Activated naive CD8-positive, alpha-beta T cell treated with anti-CD3 and anti-CD28 coated beads, Interleukin-2, amount 50 U/mL, for 24 hours (primary cell): ENCODE data around the gene VDR.

Experiments
- ATAC-seq: fragments of 150-1000 bp; cut with Tn5 transposase; one replicate; pipeline ENCODE4 v1.10.0; 2021
- DNase-seq: peaks from one replicate; pipeline ENCODE4 v3.0.0; 2021
- H3K27ac Mint-ChIP-seq: one replicate; pipeline ENCODE4 v1.8.0; 2021; ENCODE audit warnings: mild to moderate bottlenecking, mixed read lengths
- H3K27me3 Mint-ChIP-seq: one replicate; pipeline ENCODE4 v1.8.0; 2021; ENCODE audit warnings: mixed read lengths
- H3K36me3 Mint-ChIP-seq: one replicate; pipeline ENCODE4 v1.8.0; 2021; ENCODE audit warnings: low read depth, mixed read lengths
- H3K4me1 Mint-ChIP-seq: one replicate; pipeline ENCODE4 v1.8.0; 2021; ENCODE audit warnings: mixed read lengths
- H3K4me3 Mint-ChIP-seq: one replicate; pipeline ENCODE4 v1.8.0; 2021; ENCODE audit warnings: mild to moderate bottlenecking, moderate library complexity, mixed read lengths
- H3K9me3 Mint-ChIP-seq: one replicate; pipeline ENCODE4 v1.8.0; 2021; ENCODE audit warnings: mixed read lengths

VDR gene

DNA sequence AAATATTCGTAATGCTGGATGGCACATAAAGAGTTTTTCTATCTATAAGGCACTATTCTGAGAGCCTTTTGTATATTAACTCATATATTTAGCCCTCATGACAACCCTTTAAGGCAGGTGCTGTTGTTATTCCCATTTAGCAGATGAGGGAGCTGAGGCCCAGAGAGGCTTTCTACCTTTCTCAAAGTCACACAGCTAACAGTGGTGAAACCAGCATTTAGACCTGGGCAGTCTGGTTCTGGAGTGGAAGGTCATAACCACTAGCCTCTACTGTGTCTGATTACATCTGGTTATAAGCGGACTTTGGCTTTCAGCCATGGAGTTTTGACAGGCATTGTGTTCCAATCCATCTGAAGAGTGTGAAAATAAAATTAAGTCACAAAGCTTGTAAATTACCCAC, 43.9 kb downstream of the VDR start:
- ATAC-seq = no peak

DNA sequence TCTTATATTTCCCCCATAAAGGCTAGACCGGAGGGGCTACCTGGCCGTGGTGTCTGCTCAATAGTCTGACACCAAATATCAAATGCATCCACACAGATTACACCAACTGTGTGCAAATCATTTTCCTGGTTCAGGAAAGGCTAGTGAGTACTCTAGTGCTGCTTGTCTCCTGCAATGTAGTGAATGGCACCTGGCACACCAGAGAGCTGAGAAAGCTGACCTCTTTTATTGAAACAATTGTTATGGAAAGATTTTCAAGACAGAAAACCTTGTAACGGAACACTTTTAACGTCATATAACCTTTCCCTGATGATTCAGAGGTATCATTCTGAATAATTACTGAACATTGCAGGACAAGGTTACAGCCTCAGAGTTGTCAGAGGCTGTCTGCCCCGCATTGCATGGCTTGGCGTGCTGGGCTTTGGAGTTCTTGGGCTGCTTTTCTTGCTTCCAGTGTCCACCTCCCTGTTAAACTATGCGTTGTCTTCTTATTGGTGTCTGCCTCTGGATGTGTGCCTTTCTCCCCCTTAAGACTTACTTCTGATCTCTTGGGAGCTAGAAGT, 44.4 kb downstream of the VDR start:
- H3K27me3 Mint-ChIP-seq = no peaks in the 10 kb centered on the region
- DNase-seq (peak; percentile 50), ATAC-seq (peak; percentile 93)
- peaks cover 73% of the 10 kb centered on the region for H3K36me3 Mint-ChIP-seq
- no peaks in the 10 kb centered on the region for H3K9me3 Mint-ChIP-seq
- peak overlapping the region; percentile 58 for H3K4me3 Mint-ChIP-seq
- H3K4me1 Mint-ChIP-seq = peaks cover 62% of the 10 kb centered on the region
- H3K27ac Mint-ChIP-seq = peak overlapping the region; percentile 97

More for the DNA sequence above, 43.9 kb downstream of the VDR start:
- Mint-ChIP-seq H3K9me3 (no peaks in the 10 kb centered on the region), H3K36me3 (peaks cover 71% of the 10 kb centered on the region), H3K27me3 (no peaks in the 10 kb centered on the region), H3K4me3 (peak overlapping the region; percentile 58), H3K27ac (peak overlapping the region; percentile 97), H3K4me1 (peaks cover 62% of the 10 kb centered on the region)
- DNase-seq = no peak

DNA sequence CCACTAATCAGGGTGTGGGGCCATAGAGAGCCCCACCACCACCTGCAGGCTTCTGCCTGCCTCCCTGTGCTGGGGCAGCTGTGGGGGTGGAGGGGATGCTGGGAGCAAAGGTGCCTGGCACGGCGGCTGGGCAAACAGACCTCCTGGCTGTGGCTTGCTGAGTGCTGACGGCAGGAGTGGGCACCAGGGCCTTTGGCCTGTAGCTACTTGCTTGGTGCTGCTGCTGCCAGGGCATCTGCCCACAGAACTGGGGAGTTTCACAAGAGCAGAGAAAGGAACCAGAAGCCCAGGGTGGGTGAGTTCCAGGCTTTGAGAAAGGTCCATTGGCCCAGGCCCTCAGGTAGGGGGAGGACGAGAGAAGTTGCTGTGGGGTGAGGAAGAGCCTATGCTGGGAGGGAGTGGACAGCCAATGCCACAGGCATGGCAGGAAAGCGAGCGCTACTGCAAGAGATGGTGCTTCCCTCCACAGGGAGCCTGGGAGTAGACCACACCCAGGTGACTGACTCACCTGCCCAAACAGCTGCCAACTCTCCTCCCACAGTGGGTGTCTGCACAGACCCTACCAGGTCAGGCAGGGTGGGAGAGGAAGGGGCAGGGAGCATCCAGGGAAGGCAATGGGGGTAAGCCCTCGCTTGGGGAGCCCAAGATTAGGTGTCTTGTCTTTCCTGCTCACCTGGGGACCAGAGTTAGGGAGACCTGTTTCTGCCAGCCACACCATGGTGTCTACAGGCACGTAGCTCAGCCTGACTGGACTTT, 46.1 kb downstream of the VDR start:
- Mint-ChIP-seq H3K4me3 (no peak overlapping the region), H3K27ac (peak overlapping the region; percentile 97), H3K27me3 (no peaks in the 10 kb centered on the region), H3K36me3 (peaks cover 64% of the 10 kb centered on the region), H3K4me1 (peaks cover 56% of the 10 kb centered on the region), H3K9me3 (no peaks in the 10 kb centered on the region)
- DNase-seq = no peak
- no peak for ATAC-seq

DNA sequence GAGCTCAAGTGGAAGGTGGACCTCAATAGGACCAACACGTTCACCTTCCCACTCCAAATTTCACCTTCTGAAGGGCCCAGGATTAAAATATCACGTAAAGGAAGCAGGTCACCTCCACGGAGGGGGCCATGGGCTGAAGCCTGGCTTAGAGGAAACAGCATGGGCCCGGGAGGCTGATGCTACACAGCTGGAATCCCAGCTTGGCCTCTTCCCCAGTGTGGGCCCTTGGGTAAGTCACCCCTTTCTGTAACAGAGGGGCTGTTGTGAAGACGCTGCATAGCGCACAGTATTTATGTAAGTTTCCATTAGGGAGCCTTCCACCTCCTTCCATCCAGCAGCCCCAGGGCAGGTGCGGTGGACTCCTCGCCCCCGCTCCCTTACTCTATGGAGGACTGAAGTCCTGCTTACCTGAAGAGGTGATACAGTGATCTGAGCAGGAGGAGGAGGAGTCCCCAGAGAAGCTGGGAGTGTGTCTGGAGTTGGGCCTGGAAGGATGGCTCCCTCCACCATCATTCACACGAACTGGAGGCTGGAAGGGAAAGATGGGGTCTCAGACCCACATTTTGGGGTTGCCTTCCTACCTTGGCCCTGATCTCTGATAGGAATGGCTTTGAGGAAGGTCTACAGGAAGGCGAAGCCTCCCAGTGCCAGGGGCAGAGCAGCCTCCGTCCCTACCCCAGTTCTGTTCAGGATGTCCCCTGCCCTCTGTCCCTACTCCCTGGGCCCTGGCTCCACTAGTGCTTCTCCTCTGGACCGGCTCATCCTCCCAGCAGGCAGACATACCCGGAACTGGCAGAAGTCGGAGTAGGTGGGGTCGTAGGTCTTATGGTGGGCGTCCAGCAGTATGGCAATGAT, 47.8 kb downstream of the VDR start:
- Mint-ChIP-seq H3K36me3 (peaks cover 74% of the 10 kb centered on the region), H3K27ac (no peak overlapping the region)

DNA sequence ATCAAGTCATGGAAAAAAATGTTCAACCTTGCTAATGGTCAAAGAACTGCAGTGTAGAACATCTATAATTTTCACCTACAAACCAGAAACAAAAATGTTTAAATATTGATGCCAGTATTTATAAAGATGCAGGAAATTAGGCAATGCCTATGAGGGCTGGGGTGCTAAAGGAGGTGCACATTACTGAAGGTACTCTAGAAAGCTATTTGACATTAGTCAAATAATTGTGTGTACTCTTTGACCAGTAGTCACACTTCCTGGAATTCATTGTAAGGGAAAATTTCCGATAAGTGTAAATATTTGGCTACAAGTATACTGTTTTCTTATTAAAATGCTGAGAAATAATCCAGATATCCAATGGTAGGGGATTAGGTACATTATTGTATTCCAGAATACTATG, 48.7 kb downstream of the VDR start:
- Mint-ChIP-seq H3K4me3 (no peak overlapping the region), H3K27me3 (no peaks in the 10 kb centered on the region), H3K9me3 (no peaks in the 10 kb centered on the region), H3K4me1 (peaks cover 38% of the 10 kb centered on the region), H3K27ac (no peak overlapping the region), H3K36me3 (peaks cover 74% of the 10 kb centered on the region)
- DNase-seq (no peak), ATAC-seq (no peak)

More for the DNA sequence above, 47.8 kb downstream of the VDR start:
- DNase-seq (no peak), ATAC-seq (no peak)
- Mint-ChIP-seq H3K4me1 (peaks cover 41% of the 10 kb centered on the region), H3K27me3 (no peaks in the 10 kb centered on the region), H3K9me3 (no peaks in the 10 kb centered on the region), H3K4me3 (no peak overlapping the region)

DNA sequence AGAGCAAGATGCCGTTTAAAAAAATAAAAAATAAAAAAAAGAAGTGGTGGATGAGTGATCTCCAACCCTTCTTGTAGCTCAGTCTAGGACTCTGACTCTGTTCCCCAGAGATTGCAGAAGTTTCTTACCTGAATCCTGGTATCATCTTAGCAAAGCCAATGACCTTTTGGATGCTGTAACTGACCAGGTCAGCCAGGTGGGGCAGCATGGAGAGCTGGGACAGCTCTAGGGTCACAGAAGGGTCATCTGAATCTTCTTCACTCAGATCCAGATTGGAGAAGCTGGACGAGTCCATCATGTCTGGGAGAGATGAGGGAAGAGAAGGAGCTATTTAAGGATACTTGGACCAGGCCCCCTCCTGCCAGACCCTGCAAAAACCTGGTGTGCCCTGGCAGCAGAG, 49.3 kb downstream of the VDR start:
- Mint-ChIP-seq H3K27ac (no peak overlapping the region), H3K4me1 (peaks cover 32% of the 10 kb centered on the region), H3K4me3 (no peak overlapping the region), H3K36me3 (peaks cover 77% of the 10 kb centered on the region), H3K9me3 (no peaks in the 10 kb centered on the region), H3K27me3 (no peaks in the 10 kb centered on the region)
- DNase-seq (no peak), ATAC-seq (no peak)

DNA sequence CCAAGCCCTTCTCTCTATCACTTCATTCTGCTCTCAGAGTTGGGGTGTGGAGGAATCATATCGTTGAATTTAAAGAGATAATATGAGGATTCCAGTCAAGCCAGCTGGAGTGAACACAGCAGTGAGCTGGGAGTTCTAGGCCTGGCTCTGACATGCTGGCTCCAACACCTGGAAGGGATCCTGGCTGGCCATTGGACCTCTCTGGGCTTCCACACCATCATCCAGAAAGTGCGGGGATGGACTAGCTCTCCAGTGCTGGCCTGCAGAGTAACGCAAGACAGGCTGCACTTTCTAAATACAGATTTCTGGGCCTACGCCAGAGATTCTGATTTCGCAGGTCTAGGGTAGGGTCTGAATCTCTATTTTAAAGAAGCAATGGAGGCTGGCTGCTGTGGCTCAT, 50.3 kb downstream of the VDR start:
- Mint-ChIP-seq H3K4me3 (no peak overlapping the region), H3K4me1 (peaks cover 25% of the 10 kb centered on the region), H3K27me3 (no peaks in the 10 kb centered on the region), H3K27ac (no peak overlapping the region), H3K36me3 (peaks cover 78% of the 10 kb centered on the region), H3K9me3 (no peaks in the 10 kb centered on the region)
- DNase-seq (no peak), ATAC-seq (no peak)

DNA sequence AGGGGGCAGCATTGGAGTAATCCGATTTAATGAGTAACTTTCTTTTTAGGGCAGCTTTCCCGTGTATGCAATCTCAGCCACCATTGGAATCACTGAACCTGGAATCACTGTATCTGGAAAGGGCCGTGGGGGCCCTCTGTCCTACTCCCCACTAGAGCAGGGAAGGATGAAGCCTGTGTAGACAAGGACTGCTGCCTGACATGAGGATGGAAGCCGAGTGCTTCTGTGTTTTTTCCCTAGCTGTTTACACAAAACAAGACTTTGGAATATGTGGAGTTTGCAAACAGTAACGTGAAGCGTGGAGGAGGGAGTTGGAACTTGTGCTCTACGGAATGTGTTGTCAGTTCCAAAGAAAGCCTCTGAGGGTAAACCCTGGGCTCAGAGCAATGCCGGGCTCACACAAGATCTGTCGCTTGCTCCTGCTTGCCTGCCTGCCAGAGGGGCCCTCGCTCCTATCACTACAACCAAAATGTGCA, 52.7 kb downstream of the VDR start:
- Mint-ChIP-seq H3K4me3 (no peak overlapping the region), H3K4me1 (peaks cover 11% of the 10 kb centered on the region), H3K9me3 (no peaks in the 10 kb centered on the region), H3K27ac (peak overlapping the region; percentile 47), H3K36me3 (peaks cover 68% of the 10 kb centered on the region), H3K27me3 (no peaks in the 10 kb centered on the region)
- DNase-seq (no peak), ATAC-seq (no peak)

DNA sequence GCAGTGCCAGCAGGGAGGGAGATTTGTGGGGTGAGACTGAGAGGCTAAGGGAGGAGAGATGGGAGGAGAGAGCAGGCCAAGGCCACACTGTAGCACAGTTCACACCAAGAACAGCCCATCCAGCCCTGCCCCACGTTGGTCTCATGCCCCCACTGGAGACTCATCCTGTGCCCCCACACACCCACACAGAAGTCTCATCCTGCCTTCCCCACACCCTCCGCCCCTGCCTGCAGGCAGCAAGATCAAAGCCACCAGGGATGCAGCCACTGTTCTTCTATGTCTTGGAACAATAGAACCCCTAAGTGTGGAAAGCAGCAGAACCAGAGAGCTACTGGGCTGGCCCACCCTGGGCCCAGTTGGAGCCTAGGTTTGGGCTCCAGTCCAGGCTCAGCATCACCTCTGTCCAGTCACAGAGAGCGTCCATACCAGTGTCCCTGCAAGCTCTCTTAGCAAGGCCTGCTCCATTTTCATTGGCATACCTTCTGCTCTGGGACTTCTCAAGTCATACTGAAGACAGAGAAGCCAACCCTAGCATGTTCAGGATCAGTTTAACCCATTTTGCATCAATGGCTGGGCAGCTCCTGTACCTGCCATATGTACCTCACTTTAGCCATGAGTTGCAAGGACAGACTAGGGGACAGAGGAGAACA, 53.4 kb downstream of the VDR start:
- H3K4me3 Mint-ChIP-seq = no peak overlapping the region
- DNase-seq = no peak
- H3K27ac Mint-ChIP-seq = peak overlapping the region; percentile 47
- peak; percentile 33 for ATAC-seq
- H3K9me3 Mint-ChIP-seq = no peaks in the 10 kb centered on the region
- H3K36me3 Mint-ChIP-seq = peaks cover 69% of the 10 kb centered on the region
- H3K4me1 Mint-ChIP-seq = peaks cover 11% of the 10 kb centered on the region
- H3K27me3 Mint-ChIP-seq = no peaks in the 10 kb centered on the region

DNA sequence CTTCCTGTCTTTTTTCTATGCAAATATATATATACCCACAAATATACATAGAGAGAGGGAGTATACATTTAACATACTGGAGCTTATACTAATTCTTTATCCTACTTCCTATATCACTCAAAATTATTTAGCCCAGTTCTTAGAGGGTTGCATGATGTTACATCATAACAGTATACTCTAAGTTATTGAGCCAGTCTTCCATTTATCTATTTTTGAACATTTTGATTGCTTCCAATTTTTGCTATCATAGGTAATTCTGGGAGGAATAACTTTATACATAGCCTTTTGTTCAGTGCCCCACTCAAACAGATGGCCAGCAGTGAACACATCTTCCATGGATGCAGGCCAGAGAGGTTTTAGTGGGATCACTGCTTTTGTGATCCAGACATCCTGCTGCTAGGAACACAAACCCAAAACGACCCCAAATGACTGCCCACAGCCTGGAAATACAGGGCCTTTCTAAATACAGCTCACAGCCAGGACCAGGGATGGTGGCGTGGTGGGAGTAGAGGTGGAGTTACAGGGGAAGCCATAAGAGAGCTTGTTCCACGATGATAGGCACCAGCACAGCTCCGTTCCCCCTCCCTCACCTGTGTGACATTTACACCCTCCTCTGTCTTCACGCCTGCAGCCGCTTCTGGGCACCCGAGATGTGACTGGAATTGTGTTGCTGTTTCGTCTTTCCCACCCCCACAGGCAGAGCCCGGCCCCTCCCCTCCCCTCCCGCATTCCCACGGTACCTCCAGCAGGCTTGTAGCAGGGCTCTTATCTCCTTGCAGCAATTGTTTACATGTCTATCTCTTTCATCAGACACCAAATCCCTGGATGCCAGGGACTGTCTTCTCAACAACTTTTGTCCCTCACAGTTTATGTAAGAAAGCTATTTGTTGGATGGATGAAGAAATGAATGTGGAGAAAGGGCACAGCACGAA, 54.4 kb downstream of the VDR start:
- Mint-ChIP-seq H3K27ac (peak overlapping the region; percentile 12), H3K4me1 (peaks cover 11% of the 10 kb centered on the region), H3K9me3 (no peaks in the 10 kb centered on the region), H3K36me3 (peaks cover 71% of the 10 kb centered on the region), H3K27me3 (no peaks in the 10 kb centered on the region), H3K4me3 (no peak overlapping the region)
- ATAC-seq (no peak), DNase-seq (no peak)

DNA sequence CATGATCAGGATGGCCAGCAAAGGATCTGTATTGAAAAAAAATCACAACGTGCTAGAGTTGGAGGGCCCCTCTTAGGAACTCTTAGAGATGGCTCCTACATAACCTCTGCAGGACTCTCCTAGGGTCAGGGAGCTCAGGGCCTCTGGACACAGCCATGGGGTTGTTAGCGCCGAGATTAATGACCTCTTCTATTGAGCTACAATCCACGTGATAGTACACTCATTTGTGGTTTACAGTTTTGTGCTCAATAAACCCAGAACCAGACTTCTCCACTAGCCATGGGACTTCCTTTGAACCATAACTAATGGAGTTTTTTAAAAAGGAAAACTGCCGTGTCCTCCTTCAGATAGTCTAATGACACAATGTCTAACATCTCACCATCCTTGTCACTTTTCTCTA, 55.5 kb downstream of the VDR start:
- no peak overlapping the region for H3K4me3 Mint-ChIP-seq

DNA sequence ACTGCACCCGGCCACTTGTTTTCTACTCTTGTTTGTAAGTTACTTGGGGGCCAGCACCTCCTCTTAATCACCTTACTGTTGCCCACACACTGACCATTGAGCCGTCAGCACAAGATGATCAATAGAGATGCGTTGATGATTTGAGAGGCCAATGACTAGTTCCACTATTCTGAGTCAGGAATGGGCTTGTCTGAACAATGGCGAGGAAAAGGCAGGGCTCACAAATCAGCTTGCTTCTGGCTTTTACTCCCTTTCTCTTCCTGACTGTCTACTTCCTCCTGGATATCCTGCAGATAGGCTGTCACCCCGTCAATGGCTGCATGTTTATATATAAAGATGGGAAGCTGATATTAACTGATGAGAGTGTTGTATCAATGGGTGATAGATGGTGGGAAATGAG, 55.9 kb downstream of the VDR start:
- Mint-ChIP-seq H3K4me1 (peaks cover 11% of the 10 kb centered on the region), H3K27ac (no peak overlapping the region), H3K27me3 (no peaks in the 10 kb centered on the region), H3K4me3 (no peak overlapping the region), H3K9me3 (no peaks in the 10 kb centered on the region), H3K36me3 (peaks cover 74% of the 10 kb centered on the region)
- DNase-seq = no peak
- no peak for ATAC-seq

More for the DNA sequence above, 55.5 kb downstream of the VDR start:
- Mint-ChIP-seq H3K27me3 (no peaks in the 10 kb centered on the region), H3K36me3 (peaks cover 75% of the 10 kb centered on the region), H3K9me3 (no peaks in the 10 kb centered on the region), H3K27ac (no peak overlapping the region), H3K4me1 (peaks cover 11% of the 10 kb centered on the region)
- no peak for DNase-seq
- ATAC-seq = no peak

DNA sequence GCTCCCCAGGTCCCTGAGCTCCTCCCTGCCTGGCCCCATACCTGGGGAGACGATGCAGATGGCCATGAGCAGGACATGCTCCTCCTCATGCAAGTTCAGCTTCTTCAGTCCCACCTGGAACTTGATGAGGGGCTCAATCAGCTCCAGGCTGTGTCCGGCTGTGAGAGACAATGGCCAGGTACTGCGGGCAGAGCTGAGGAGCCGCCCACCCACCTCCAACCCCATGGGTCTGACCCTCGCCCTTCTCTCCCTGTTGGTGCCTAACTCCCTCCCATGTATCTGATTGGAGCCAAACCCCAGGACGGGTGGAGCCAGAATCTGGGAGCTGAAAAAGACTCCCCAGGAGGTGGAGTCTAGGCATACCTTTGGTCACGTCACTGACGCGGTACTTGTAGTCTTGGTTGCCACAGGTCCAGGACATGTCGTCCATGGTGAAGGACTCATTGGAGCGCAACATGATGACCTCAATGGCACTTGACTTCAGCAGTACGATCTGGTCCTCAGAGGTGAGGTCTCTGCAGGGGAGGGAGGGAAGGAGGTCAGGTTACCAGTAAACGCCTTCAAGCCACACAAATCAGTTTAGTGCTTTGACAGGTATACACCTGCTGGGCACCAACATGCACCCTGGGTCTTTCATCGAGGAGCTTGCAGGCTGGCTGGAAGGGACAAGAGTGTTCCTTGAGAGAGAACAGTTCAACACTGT, 58.3 kb downstream of the VDR start:
- H3K4me1 Mint-ChIP-seq = peaks cover 19% of the 10 kb centered on the region
- no peak overlapping the region for H3K27ac Mint-ChIP-seq
- H3K4me3 Mint-ChIP-seq = no peak overlapping the region
- DNase-seq (no peak), ATAC-seq (no peak)
- H3K36me3 Mint-ChIP-seq = peaks cover 69% of the 10 kb centered on the region
- no peaks in the 10 kb centered on the region for H3K9me3 Mint-ChIP-seq
- no peaks in the 10 kb centered on the region for H3K27me3 Mint-ChIP-seq
